ENCODE data around the gene CD48. TPM values are rescaled to one million over a fixed set of nuclear protein-coding genes. Genes with fewer than 3 reads are reported as not detected.

The CD48 gene
- total RNA-seq, 3 donors from 2014 or later, result 5.4 to 12.3 (median 8.8) TPM

- Histone ChIP-seq H3K9me3 (no peaks in the 10 kb centered on the region), H3K27me3 (no peaks in the 10 kb centered on the region), H3K4me1 (no peaks in the 10 kb centered on the region), H3K27ac (no peak overlapping the region), H3K4me3 (no peak overlapping the region), H3K36me3 (no peaks in the 10 kb centered on the region)
- no peak for DNase-seq (ENCODE audit: low spot score in 2 of 2)
- no peak for TF ChIP-seq POLR2A (IDR thresholded peaks at IDR 0.05)
- no peak for TF ChIP-seq POLR2AphosphoS5 (IDR thresholded peaks at IDR 0.05)
- TF ChIP-seq CTCF (IDR thresholded peaks at IDR 0.05), result no peak
- intact Hi-C loops (cut with DNase I; ENCODE audit: low total_unique reads), result no loop called here
Observed at GRCh38 chr1:160628799-160629263, 82.8 kb downstream of the CD48 start.

Other genes starting within 250 kb of the CD48 start
- 1 to 10 TPM; 1.1 to 3.2 (median 2.6) TPM for gene SLAMF6, start 188.6 kb downstream of the CD48 start, total RNA-seq
- gene CD84, start 132.3 kb downstream of the CD48 start, total RNA-seq, result 10 to 100 TPM in 1 of 3 donors, 1 to 10 TPM in 2; 2.3 to 17.0 (median 9.8) TPM
- gene SLAMF1, start 64.8 kb downstream of the CD48 start, total RNA-seq, result 1 to 10 TPM in 1 of 3 donors, under 1 TPM in 2; 0.64 to 1.8 (median 0.98) TPM
- gene SLAMF7, start 27.4 kb upstream of the CD48 start, total RNA-seq, result 1 to 10 TPM in 2 of 3 donors, under 1 TPM in 1; 0.48 to 5.7 (median 3.3) TPM
- 1 to 10 TPM; 1.1 to 5.9 (median 5.6) TPM for gene LY9, start 84.4 kb upstream of the CD48 start, total RNA-seq
- gene CD244, start 151.1 kb upstream of the CD48 start, total RNA-seq, result 1 to 10 TPM in 1 of 3 donors, under 1 TPM in 2; 0.64 to 1.6 (median 0.66) TPM
- gene ITLN1, start 173.4 kb upstream of the CD48 start, total RNA-seq, result 100 to 1,000 TPM in 1 of 3 donors, 1 to 10 TPM in 1, under 1 TPM in 1; 0.96 to 938 (median 2.0) TPM
- gene ITLN2, start 243.0 kb upstream of the CD48 start, total RNA-seq, result 10 to 100 TPM in 1 of 3 donors, not detected in 2; 10.7 TPM